Sigmoid colon (tissue), 7 donors: ENCODE results near the gene MCC. TPM values are rescaled to one million over a fixed set of nuclear protein-coding genes. Genes with fewer than 3 reads are reported as not detected.

Experiments
- DNase-seq: peaks from one replicate; pipeline ENCODE4 v3.0.0-alpha.2; 2019
- H3K27ac ChIP-seq, 4 donors: fragments of 200-600 bp; sonication (generic); one replicate each; pipeline ENCODE4 v1.5.1; 2016 to 2019; ENCODE audit warnings: mild to moderate bottlenecking in 1 of 4
- H3K27me3 ChIP-seq, 3 donors: fragments of 200-600 bp; sonication (generic); one replicate each; pipeline ENCODE4 v1.5.1; 2019; ENCODE audit warnings: mild to moderate bottlenecking in 1 of 3
- H3K36me3 ChIP-seq, 4 donors: fragments of 200-600 bp; sonication (generic); one replicate each; pipeline ENCODE4 v1.5.1; 2016 to 2019
- H3K4me1 ChIP-seq, 4 donors: fragments of 200-600 bp; sonication (generic); one replicate each; pipeline ENCODE4 v1.5.1; 2017 to 2019
- H3K4me3 ChIP-seq, 4 donors: fragments of 200-600 bp; sonication (generic); one replicate each; pipeline ENCODE4 v1.5.1; 2017 to 2019; ENCODE audit warnings: mild to moderate bottlenecking in 2 of 4, moderate library complexity in 1 of 4
- H3K9me3 ChIP-seq, 4 donors: fragments of 200-600 bp in 3 of 4; sonication (generic) in 3 of 4; one replicate each; pipeline versions ENCODE4 v1.5.1 to v1.6.1; 2013 to 2019
- EP300 ChIP-seq, 4 donors: sonication (generic); formaldehyde crosslinking; IDR thresholded peaks; one replicate each; pipeline ENCODE4 v1.6.1; 2017; ENCODE audit warnings: antibody characterized with exemption in 4 of 4
- POLR2A ChIP-seq, 2 donors: fragments of 450-650 bp; IDR thresholded peaks; one replicate each; pipeline ENCODE4 v1.6.1; 2016; ENCODE audit warnings: antibody characterized with exemption in 2 of 2, mild to moderate bottlenecking in 2 of 2, moderate library complexity in 2 of 2
- POLR2AphosphoS5 ChIP-seq, 4 donors: sonication (generic); formaldehyde crosslinking; IDR thresholded peaks; one replicate each; pipeline ENCODE4 v1.6.1; 2017; ENCODE audit warnings: antibody characterized with exemption in 4 of 4
- WGBS, 2 donors: extraction: QIAGEN DNeasy Blood & Tissue Kit; methylation state at CpG; one replicate each; pipeline ENCODE4 v1.1.7; 2013; 5-methylcytosine and 5-hydroxymethylcytosine counted together
- intact Hi-C: fragments of 100-400 bp; cut with DNase I; formaldehyde crosslinking; loops from one replicate; pipeline ENCODE4 v1.15.1; 2023
- polyA plus RNA-seq, 3 donors: library from polyadenylated mRNA; stranded (reverse); fragments of 200-250 nt; gene quantifications; one replicate each; pipeline ENCODE4 v1.2.3, GENCODE V29; 2013
- total RNA-seq, 4 donors: library from RNA; depleted of rRNA; stranded (reverse); fragments of >200 nt; gene quantifications; one replicate each; pipeline ENCODE4 v1.1.0, GENCODE V29; 2016
- TF ChIP-seq, protein P1 (sequence below), 4 experiments: fragments of 450-650 bp in 3 of 4; fragments of 200-600 bp in 1 of 4; IDR thresholded peaks; one replicate each; pipeline ENCODE4 v1.5.1; 2016 to 2019; ENCODE audit warnings: antibody characterized with exemption in 4 of 4, mild to moderate bottlenecking in 3 of 4, moderate library complexity in 2 of 4
- donor health status: healthy with polysubstance abuse.
- donor health status: Bipolar disorder and iron deficiency.
- donor health status: healthy.

The MCC gene
- total and polyA plus RNA-seq, 7 donors, result 0.69 to 14.0 (median 9.1) TPM

DNA sequence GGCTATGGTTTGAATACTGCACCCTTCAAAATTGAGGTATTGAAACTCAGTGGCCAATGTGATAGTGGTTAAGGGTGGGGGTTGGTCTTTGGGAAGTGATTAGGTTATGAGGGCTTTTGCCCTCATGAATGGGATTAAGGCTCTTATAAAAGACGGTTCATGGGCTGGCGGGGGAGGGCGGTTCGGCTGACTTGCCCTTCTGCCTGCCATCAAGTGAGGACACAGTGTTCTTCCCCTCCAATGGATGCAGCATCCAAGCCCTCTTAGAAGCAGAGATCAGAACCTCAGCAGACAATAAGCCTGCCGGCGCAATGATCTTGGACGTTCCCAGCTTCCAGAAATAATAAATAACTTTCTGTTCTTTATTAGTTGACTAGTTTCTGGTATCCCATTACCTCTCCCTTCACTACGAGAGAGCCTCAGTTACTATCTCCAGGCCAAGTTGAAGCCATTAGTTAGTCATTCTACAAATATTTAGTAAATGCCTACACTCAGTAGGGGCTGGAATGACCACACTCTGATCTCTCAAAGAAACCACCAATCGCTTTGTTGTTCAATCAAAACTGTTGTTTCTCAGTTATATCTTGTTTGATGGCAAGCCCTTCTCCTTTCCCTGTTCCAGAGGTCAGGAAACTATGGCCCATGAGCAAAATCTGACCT lies 272.7 kb downstream of the MCC start:
- Histone ChIP-seq H3K27ac (no peak overlapping the region), H3K9me3 (no peaks in the 10 kb centered on the region), H3K36me3 (no peaks in the 10 kb centered on the region), H3K27me3 (no peaks in the 10 kb centered on the region), H3K4me3 (no peak overlapping the region), H3K4me1 (peaks cover 0 to 21% (median 0%) of the 10 kb centered on the region in 4 donors)
- 91 to 92% methylated on average over 9 of the region's 9 CpGs for WGBS, 2 donors
- no peak for DNase-seq
- TF ChIP-seq POLR2A (IDR thresholded peaks at IDR 0.05), result no peak
- no peak for TF ChIP-seq EP300 (IDR thresholded peaks at IDR 0.05)
- TF ChIP-seq, protein P1, sequence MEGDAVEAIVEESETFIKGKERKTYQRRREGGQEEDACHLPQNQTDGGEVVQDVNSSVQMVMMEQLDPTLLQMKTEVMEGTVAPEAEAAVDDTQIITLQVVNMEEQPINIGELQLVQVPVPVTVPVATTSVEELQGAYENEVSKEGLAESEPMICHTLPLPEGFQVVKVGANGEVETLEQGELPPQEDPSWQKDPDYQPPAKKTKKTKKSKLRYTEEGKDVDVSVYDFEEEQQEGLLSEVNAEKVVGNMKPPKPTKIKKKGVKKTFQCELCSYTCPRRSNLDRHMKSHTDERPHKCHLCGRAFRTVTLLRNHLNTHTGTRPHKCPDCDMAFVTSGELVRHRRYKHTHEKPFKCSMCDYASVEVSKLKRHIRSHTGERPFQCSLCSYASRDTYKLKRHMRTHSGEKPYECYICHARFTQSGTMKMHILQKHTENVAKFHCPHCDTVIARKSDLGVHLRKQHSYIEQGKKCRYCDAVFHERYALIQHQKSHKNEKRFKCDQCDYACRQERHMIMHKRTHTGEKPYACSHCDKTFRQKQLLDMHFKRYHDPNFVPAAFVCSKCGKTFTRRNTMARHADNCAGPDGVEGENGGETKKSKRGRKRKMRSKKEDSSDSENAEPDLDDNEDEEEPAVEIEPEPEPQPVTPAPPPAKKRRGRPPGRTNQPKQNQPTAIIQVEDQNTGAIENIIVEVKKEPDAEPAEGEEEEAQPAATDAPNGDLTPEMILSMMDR (IDR thresholded peaks at IDR 0.05), result no peak
- no peak for TF ChIP-seq POLR2AphosphoS5 (IDR thresholded peaks at IDR 0.05)
- intact Hi-C loops, result no loop called here

DNA sequence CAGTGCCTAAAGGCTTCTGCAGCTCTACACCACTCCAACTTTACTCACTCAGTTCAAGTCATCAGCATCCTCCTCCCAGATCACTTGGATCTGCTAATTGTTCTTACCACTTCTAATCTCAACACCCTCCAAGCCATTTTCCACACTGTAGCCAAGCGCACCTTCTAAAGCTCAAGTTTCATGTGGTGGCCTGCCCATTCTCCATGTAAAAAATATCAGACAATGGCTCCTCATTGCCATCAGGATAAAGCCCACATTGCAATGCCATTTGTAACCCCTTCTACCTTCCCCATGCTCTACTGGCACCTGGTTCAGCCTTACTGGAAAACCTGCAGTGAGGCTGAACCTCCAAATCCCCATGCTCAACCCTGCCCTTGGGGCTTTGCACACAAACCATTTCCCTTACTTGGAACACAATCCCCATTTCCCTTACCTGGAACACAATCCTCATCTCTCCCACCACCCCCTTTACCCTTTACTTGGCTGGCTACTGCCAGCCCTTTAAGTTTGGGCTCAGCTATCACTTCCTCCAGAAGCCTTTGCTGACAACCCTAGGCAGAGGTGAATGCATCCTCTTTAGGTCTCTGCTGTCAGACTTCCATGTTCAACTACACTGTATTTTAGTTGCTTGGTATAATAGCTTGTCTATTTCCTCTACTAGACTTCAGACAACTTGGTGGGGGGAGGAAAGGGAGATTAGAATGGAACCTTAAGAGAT lies 273.5 kb downstream of the MCC start:
- no peak for DNase-seq
- no peaks in the 10 kb centered on the region for H3K9me3 ChIP-seq
- TF ChIP-seq POLR2AphosphoS5 (IDR thresholded peaks at IDR 0.05) (no peak), EP300 (IDR thresholded peaks at IDR 0.05) (no peak), POLR2A (IDR thresholded peaks at IDR 0.05) (no peak)
- TF ChIP-seq, protein P1 (IDR thresholded peaks at IDR 0.05), result no peak
- intact Hi-C loops, result no loop called here
- peaks cover 0 to 21% (median 0%) of the 10 kb centered on the region in 4 donors for H3K4me1 ChIP-seq
- no peaks in the 10 kb centered on the region for H3K36me3 ChIP-seq
- H3K27ac ChIP-seq, result no peak overlapping the region
- H3K4me3 ChIP-seq, result no peak overlapping the region
- no peaks in the 10 kb centered on the region for H3K27me3 ChIP-seq
- 95 to 97% methylated on average over 1 of the region's 1 CpG for WGBS, 2 donors

DNA sequence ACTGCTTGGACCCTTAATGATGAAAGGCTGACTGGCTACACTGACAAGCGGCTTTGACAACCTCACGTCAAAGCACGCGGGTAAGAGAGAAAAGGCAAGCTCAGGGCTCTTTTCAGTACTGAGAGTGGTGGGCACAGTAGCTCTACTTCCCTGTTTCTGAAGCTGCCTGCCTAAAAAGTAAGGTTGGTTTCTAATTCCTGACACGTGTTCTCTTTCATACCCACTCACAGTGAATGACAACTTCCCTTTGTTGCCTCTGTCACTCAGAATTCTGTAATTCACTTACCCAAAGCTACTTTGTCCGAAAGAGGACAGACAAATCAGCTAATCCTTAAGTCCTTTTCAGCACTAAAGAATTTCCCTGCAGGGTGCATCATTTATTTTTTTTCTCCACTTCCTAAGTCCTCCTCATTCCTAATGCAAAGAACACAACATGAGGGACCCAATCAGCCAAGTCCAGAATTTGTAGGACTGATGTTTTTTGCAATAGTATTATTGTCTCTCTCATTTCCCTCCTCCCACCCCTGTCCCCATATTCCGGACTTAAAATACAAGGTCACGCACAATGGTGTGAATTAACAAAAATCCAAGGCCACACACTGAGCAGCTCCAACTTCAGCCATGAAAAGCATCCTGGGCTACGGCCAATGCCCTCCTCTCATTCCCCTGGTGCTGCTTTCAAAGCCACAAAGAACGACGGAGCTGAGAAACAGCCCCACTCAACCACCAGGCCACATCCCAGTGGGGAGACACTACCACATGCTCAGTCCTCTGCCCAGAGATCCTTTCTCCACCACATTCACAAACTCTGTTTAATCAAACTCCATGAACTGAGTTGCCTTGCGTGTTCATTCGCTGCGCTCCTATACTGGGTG lies 274.5 kb downstream of the MCC start:
- Histone ChIP-seq H3K9me3 (no peaks in the 10 kb centered on the region), H3K4me3 (no peak overlapping the region), H3K27me3 (no peaks in the 10 kb centered on the region), H3K36me3 (no peaks in the 10 kb centered on the region), H3K4me1 (peaks cover 0 to 21% (median 0%) of the 10 kb centered on the region in 4 donors), H3K27ac (no peak overlapping the region)
- 77 to 89% methylated on average over 14 of the region's 14 CpGs for WGBS, 2 donors
- TF ChIP-seq EP300 (IDR thresholded peaks at IDR 0.05), result no peak
- TF ChIP-seq POLR2A (IDR thresholded peaks at IDR 0.05), result no peak
- TF ChIP-seq, protein P1 (IDR thresholded peaks at IDR 0.05), result no peak
- no peak for TF ChIP-seq POLR2AphosphoS5 (IDR thresholded peaks at IDR 0.05)
- DNase-seq, result no peak
- intact Hi-C loops, result no loop called here

DNA sequence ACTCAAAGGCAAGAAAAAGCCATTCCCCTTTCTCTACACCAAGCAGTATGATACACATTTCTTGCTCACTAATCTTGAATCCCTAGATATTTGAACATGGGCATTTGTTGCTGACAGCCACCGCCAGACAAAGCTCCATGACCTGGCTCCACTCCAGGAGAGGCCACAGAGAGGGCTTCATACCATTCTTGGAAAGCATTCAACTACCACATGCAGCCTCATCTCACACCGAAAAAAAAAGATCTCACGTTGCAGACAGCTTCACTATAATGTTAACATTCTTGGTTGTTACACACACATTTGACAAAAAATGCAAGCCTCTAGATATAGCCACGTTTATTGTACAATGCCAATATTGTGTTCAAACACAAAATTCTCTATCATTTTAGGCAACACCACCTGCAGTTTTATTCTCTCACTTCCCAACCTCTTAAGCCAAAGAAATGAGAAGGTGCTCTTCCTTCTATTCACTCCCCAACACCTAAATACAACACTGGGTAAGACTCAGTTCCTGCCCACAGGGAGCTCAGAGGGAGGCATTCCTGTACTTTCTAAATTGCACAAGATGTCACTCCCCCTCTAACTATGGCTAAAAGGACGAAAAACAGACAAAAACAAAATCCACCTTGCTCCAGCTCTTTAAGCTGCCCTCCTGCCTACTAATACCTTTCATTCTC lies 275.9 kb downstream of the MCC start:
- Histone ChIP-seq H3K36me3 (no peaks in the 10 kb centered on the region), H3K27me3 (no peaks in the 10 kb centered on the region), H3K9me3 (no peaks in the 10 kb centered on the region), H3K4me1 (peaks cover 0 to 10% (median 0%) of the 10 kb centered on the region in 4 donors), H3K27ac (no peak overlapping the region), H3K4me3 (no peak overlapping the region)
- no peak for TF ChIP-seq POLR2A (IDR thresholded peaks at IDR 0.05)
- no peak for TF ChIP-seq POLR2AphosphoS5 (IDR thresholded peaks at IDR 0.05)
- no peak for TF ChIP-seq EP300 (IDR thresholded peaks at IDR 0.05)
- TF ChIP-seq, protein P1 (IDR thresholded peaks at IDR 0.05), result no peak
- intact Hi-C loops, result no loop called here
- no peak for DNase-seq
- WGBS, 2 donors, result 41 to 46% methylated on average over 5 of the region's 5 CpGs
